D721Med (cell line): ENCODE results near the gene PPP1R1C.

ENCODE experiments used
- DNase-seq: peaks from one replicate; pipeline ENCODE4 v3.0.0; 2011; ENCODE audit warnings: low spot score; ENCODE audit not compliant: insufficient read length
- FAIRE-seq: peaks from 2 replicates; lab custom pipeline; 2011; peaks lifted over from hg19 to GRCh38; lab: Jason Lieb, UNC
- TF ChIP-seq, protein P1 (sequence below): IDR thresholded peaks from 2 replicates; pipeline ENCODE4 v1.5.1; 2012; ENCODE audit warnings: mild to moderate bottlenecking, control low read depth; ENCODE audit not compliant: insufficient read depth; ENCODE audit errors: missing control alignments

The PPP1R1C gene

DNA sequence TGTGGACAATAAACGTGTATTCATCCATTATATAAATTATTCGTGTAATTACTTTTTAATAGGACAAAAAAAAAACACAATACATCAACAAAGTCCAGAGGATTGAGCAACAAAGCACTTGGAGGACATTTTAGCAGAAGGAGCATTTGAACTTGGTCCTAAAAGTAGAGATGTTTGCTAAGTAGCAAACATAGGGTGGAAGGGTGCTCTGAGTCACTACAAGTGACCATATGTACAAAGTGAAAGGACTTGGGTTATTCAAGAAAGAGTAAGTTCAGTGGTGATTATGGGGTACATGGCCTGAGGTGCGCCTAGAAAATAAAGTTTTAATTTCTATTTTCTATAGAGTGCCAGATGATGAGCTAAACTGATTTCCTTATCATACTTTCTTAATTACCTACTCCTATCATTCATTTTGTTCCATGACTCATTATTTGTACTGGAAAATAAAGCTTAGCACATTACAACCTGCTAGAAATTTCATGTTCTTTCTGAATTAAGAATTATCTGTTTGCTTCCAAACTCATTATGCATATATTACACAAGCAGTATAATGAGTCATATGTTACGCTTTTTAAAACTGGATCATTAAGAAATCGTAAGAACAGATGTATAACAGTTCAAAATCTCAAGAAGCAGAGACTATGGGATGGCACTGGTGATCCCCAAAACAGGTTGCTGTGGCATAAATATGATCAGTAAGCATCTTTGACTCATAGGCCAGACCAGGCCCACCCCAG, 13.1 kb upstream of the PPP1R1C start:
- DNase-seq (no peak), FAIRE-seq (no peak)
- TF ChIP-seq, protein P1, sequence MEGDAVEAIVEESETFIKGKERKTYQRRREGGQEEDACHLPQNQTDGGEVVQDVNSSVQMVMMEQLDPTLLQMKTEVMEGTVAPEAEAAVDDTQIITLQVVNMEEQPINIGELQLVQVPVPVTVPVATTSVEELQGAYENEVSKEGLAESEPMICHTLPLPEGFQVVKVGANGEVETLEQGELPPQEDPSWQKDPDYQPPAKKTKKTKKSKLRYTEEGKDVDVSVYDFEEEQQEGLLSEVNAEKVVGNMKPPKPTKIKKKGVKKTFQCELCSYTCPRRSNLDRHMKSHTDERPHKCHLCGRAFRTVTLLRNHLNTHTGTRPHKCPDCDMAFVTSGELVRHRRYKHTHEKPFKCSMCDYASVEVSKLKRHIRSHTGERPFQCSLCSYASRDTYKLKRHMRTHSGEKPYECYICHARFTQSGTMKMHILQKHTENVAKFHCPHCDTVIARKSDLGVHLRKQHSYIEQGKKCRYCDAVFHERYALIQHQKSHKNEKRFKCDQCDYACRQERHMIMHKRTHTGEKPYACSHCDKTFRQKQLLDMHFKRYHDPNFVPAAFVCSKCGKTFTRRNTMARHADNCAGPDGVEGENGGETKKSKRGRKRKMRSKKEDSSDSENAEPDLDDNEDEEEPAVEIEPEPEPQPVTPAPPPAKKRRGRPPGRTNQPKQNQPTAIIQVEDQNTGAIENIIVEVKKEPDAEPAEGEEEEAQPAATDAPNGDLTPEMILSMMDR, result no peak

DNA sequence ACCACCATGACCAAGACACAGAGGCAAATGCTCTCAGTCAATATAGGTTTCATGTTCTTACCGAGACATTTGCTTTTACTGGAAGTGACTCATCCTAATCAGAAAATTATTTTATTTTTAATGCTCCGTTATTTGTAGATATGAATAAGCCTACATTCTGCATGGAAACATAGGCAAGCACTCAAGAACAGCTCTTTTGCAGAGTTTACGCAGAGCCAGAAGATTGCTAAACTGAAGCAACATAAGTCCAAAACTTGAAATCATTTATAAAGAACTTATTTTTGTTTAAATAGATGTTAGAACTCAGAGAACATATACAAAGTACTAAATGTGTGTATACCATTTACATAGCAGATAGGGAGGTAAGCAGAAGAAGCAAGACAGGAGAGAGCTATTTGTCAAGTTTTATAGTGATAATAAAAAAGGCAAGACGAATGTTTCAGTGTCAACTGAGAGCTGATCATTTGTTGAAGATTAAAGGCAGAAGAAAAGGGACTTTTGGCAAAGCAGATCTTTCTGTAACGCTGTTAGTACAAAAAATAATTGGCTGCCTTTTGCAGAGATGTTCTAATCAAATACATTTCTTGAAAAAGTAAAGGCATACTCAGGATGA, 12.4 kb upstream of the PPP1R1C start:
- FAIRE-seq (no peak), DNase-seq (no peak)
- TF ChIP-seq, protein P1, result no peak

DNA sequence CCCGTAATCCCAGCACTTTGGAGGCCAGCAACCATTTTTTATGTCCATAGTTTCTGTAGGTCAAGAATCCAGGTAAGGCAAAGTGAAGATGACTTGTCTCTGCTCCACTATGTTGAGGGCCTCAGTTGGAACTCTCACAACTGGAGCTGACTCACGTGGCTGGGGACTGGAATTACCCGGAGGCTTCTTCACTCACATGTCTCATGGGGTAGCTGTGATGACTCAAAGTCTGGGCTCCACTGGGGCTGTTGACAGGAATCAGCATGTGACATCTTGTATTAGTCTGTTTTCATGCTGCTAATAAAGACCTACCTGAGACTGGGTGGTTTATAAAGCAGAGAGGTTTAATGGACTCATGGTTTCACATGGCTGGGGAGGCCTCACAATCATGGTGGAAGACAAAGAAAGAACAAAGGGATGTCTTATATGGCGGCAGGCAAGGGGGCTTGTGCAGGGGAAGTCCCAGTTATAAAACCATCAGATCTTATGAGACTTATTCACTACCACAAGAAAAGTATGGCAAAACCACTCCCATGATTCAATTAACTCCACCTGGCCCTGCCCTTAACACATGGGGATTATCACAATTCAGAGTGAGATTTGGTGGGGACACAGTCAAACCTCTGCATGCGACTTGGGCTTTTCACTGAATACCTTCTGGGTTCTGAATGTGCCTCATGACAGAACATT, 7.8 kb upstream of the PPP1R1C start:
- TF ChIP-seq, protein P1, result no peak
- no peak for DNase-seq
- FAIRE-seq, result no peak

DNA sequence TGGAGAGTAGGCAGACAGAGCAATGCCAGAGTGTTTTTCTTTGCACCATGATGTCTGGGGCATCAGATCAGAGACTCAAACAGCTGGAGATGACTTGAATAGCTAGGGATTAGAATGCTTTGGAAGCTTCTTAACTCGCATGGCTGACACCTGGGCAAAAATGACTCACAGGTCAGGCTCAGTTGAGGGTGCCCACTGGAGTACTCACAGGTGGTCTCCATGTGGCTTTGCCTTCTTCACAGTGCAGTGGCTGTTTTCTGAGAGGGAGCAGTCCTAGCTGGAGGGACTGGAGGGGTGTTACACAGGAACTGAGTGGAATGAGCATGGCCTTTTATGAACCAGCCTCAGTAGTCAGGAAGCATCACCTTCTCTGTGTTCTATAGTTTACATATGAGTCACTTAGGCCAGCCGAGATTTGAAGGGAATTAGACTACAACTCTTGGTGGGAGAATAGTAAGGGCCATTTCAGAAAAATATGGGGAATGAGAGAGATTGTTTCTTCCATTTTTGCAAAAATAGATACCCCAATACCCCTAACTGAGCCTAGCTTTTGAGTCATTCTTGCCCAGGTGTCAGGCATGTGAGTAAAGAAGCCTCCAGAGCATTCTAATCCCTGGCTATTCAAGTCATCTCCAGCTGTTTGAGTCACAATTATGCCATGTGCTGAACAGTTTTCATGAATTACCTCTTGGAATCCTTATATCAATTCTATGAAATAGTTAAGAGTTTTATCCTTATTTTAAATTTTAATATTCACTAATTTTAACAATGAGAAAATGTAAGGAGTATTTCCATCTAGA, 7.1 kb upstream of the PPP1R1C start:
- FAIRE-seq, result no peak
- TF ChIP-seq, protein P1, result no peak
- no peak for DNase-seq

DNA sequence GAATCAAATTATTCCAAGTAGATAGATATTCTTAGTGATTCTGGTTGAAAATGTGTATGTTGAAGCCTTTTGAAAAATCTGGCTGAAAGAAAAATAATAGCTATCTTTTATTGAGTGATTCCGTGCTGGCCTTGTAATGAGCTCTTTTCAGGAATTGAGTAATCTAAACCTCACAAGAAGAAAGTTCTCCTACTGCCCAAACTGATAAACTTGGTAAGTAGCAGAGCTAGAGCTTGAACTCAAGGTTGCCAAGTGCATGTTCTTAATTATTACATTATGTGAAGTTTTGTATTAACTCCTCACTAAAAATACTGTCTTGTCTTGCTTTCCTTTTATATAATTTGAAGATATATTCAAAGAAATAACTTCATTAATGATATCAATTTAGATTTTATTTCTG, 1.6 kb upstream of the PPP1R1C start:
- TF ChIP-seq, protein P1, result no peak

DNA sequence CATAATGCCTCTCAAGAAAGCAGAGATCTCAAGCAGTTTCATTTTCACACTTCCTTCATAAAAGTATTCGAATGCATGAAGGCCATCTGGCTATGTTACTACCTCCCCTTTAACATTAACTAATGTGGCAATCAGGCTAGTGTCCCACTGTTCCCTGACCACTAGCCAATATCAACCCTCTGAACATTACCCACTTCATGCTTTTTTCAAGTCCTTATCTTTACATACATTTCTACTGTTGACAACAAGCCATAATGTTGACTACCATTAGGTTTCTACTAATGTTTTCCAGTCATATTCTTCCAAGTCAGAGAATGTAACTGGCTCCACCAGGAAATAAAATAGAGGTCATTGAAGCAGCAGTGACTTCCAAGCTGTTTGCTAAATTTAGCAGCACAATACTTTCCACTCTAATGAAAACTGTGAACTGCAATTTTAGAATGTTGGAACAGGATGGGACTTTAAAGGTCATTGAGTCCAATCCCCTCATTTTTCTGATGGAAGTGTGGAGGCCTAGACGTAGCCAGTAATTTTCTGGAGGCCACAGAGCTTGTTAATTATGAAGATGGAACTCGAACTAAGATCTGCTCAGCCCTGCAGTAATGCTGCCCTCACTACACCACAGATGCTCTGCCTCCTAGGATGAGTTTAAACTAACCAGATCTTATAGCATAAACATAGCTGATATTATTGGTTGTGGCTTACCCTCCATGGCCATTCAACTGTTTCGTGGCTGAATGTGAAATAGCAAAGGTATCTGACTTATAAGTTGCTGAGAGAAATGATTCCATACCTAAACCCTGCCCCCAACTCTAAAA, 630 bp upstream of the PPP1R1C start:
- no peak for FAIRE-seq
- TF ChIP-seq, protein P1, result no peak
- no peak for DNase-seq

More for the DNA sequence above, 1.6 kb upstream of the PPP1R1C start:
- no peak for DNase-seq
- no peak for FAIRE-seq
